GM12875 (cell line): ENCODE measurements around the gene CSH1.

Experiments used
- H3K4me3 ChIP-seq: one replicate; pipeline ENCODE4 v1.5.1; 2011; ENCODE audit warnings: low read depth, low read length, control low read depth
- CTCF ChIP-seq: IDR thresholded peaks from 2 replicates; pipeline ENCODE4 v1.5.1; 2011; ENCODE audit warnings: low read depth, mild to moderate bottlenecking, control low read depth, inconsistent platforms, low read length, moderate library complexity, borderline replicate concordance; ENCODE audit not compliant: insufficient read depth

CSH1 gene

GRCh38 chr17:63845509-63845908, 50.9 kb downstream of the CSH1 start:
- TF ChIP-seq CTCF = no peak

More at GRCh38 chr17:63845509-63845908, 50.9 kb downstream of the CSH1 start:
- H3K4me3 ChIP-seq = no peak overlapping the region
